Panc1 (cell line): Measurements from ENCODE around the gene TRANK1. TPM values are rescaled to one million over a fixed set of nuclear protein-coding genes. Genes with fewer than 3 reads are reported as not detected.

Experiments used
- ATAC-seq: fragments of 200-7000 bp; cut with Tn5 transposase; 2 replicates; pipeline ENCODE4 v1.9.1; 2020; ENCODE audit warnings: mild to moderate bottlenecking, moderate library complexity
- BruUV-seq: library from RNA; stranded (reverse); fragments of 400-500 nt; replicated peaks from 2 replicates; lab custom pipeline; 2021; lab: Mats Ljungman, UMichigan
- CTCF ChIA-PET: fragments of 300-600 bp; sonication (Branson Sonifier 250); formaldehyde crosslinking; loops from one replicate; lab custom pipeline; 2022; ENCODE audit warnings: antibody characterized with exemption; lab: Charles Lee
- POLR2A ChIA-PET: fragments of 300-600 bp; sonication (Branson Sonifier 250); formaldehyde crosslinking; loops from one replicate; lab custom pipeline; 2022; ENCODE audit warnings: antibody characterized with exemption; lab: Charles Lee
- DNase-seq: peaks from one replicate; pipeline ENCODE4 v3.0.0-alpha.2; 2010; ENCODE audit warnings: low read depth, low spot score
- H3K27ac ChIP-seq: 2 replicates; pipeline ENCODE4 v1.5.1; 2011; ENCODE audit warnings: mild to moderate bottlenecking, low read length, inconsistent platforms
- H3K27me3 ChIP-seq: fragments of 200-500 bp; sonication (Bioruptor generic); 2 replicates; pipeline ENCODE4 v1.6.0; 2014; ENCODE audit warnings: low read length, inconsistent platforms; ENCODE audit not compliant: control insufficient read depth, insufficient read depth
- H3K36me3 ChIP-seq: fragments of 200-500 bp; sonication (Bioruptor generic); 2 replicates; pipeline ENCODE4 v1.5.1; 2014; ENCODE audit warnings: inconsistent platforms, mild to moderate bottlenecking, low read length, moderate library complexity; ENCODE audit not compliant: control insufficient read depth, insufficient read depth
- H3K4me1 ChIP-seq: 2 replicates; pipeline ENCODE4 v1.5.1; 2011; ENCODE audit warnings: inconsistent platforms, mild to moderate bottlenecking, low read length, moderate library complexity; ENCODE audit not compliant: control insufficient read depth, insufficient read depth
- H3K4me3 ChIP-seq, 2 experiments: 2 replicates each; pipeline ENCODE4 v1.5.1; 2011 to 2012; ENCODE audit warnings: low read depth in 2 of 2, low read length in 2 of 2, mild to moderate bottlenecking in 2 of 2, inconsistent platforms in 1 of 2, moderate library complexity in 1 of 2
- H3K9me3 ChIP-seq: fragments of 200-500 bp; sonication (Bioruptor generic); 2 replicates; pipeline ENCODE4 v1.5.1; 2014; ENCODE audit warnings: low read depth, mild to moderate bottlenecking, inconsistent platforms, low read length, moderate library complexity; ENCODE audit not compliant: control insufficient read depth, insufficient read depth
- POLR2AphosphoS5 ChIP-seq: IDR thresholded peaks from 2 replicates; pipeline ENCODE4 v1.6.1; 2012; ENCODE audit warnings: mild to moderate bottlenecking, low read depth, low read length, moderate library complexity
- REST ChIP-seq, 2 experiments: IDR thresholded peaks; 2 replicates each; pipeline ENCODE4 v1.6.1; 2011 to 2012; ENCODE audit warnings: low read depth in 2 of 2, control low read depth in 1 of 2, low read length in 1 of 2, mild to moderate bottlenecking in 1 of 2, moderate library complexity in 1 of 2; ENCODE audit not compliant: insufficient read depth in 1 of 2
- SIN3A ChIP-seq: IDR thresholded peaks from 2 replicates; pipeline ENCODE4 v1.6.1; 2012; ENCODE audit warnings: low read depth, mild to moderate bottlenecking, low read length, moderate library complexity, borderline replicate concordance; ENCODE audit not compliant: insufficient read depth
- TCF7L2 ChIP-seq: IDR thresholded peaks from 2 replicates; pipeline ENCODE4 v1.6.1; 2011; ENCODE audit warnings: mild to moderate bottlenecking, low read depth, low read length, inconsistent platforms
- in situ Hi-C: cut with HindIII; loops from 2 replicates; pipeline ENCODE4 v1.10.0; 2016; ENCODE audit warnings: low sequenced_read_pairs, low pct_unique_long_range_greater_than_20kb
- intact Hi-C: fragments of 100-400 bp; cut with micrococcal nuclease; formaldehyde crosslinking; loops from one replicate; pipeline ENCODE4 v1.10.0; 2022; ENCODE audit not compliant: unreplicated experiment
- total RNA-seq: library from RNA; stranded (reverse); gene quantifications from one replicate; pipeline ENCODE4 v1.2.1, GENCODE V29; 2021; ENCODE audit not compliant: unreplicated experiment
- TF ChIP-seq, protein P1 (sequence below): fragments of 450-650 bp; IDR thresholded peaks from 2 replicates; pipeline ENCODE4 v1.5.1; 2017; ENCODE audit warnings: mild to moderate bottlenecking

The TRANK1 gene
- total RNA-seq, 1 experiment from 2014 or later, result 3.2 TPM

- no peaks in the 10 kb centered on the region for H3K27me3 ChIP-seq
- CTCF ChIA-PET, result no interaction called here
- H3K27ac ChIP-seq, result no peak overlapping the region
- POLR2A ChIA-PET, result no interaction called here
- ATAC-seq (no peak), DNase-seq (no peak)
- in situ Hi-C loops, result no loop called here
- H3K9me3 ChIP-seq, result no peaks in the 10 kb centered on the region
- no TSS peak for BruUV-seq
- intact Hi-C loops, result no loop called here
- H3K4me3 ChIP-seq, result no peak overlapping the region
- H3K4me1 ChIP-seq, result no peaks in the 10 kb centered on the region
- TF ChIP-seq POLR2AphosphoS5, result no peak
- TF ChIP-seq, protein P1, sequence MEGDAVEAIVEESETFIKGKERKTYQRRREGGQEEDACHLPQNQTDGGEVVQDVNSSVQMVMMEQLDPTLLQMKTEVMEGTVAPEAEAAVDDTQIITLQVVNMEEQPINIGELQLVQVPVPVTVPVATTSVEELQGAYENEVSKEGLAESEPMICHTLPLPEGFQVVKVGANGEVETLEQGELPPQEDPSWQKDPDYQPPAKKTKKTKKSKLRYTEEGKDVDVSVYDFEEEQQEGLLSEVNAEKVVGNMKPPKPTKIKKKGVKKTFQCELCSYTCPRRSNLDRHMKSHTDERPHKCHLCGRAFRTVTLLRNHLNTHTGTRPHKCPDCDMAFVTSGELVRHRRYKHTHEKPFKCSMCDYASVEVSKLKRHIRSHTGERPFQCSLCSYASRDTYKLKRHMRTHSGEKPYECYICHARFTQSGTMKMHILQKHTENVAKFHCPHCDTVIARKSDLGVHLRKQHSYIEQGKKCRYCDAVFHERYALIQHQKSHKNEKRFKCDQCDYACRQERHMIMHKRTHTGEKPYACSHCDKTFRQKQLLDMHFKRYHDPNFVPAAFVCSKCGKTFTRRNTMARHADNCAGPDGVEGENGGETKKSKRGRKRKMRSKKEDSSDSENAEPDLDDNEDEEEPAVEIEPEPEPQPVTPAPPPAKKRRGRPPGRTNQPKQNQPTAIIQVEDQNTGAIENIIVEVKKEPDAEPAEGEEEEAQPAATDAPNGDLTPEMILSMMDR, result peak; percentile 7; the same call in 1 of the 2 replicates
- no peaks in the 10 kb centered on the region for H3K36me3 ChIP-seq
These were observed 107.8 kb downstream of the TRANK1 start for GRCh38 chr3:36837089-36837488.

DNA sequence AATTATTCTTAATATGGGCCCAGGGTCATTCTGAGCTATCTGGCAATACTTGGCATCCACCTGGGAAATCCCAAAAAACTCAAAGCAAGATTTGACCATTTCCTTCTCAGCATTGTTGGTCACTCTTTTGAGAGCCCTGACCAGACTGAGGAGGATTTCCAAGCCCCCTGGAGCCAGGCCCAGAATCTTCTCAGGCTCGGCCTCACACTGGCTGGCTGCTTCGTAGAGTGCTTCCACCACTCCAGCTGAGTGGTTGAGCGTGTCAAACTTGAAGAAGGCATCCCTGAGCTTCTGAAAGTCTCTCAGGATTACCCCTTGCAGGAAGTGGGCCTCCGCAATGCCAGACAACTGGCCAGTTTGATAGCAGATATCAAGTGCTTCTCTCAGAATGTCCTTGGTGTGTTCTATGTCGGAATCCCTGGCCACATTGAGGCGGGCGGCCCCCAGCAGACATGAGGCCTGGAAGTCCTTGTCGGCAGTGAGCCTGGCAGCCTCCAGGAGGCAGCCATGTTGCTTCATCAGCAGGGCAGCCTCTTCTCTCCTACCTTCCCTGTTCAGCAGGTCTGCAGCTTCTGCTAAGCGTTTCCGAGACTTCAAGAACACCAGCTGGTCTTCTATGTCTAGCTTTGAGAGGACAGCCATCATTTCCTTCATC is 111.6 kb downstream of the TRANK1 start:
- intact Hi-C loops (no loop called here), in situ Hi-C loops (no loop called here)
- Histone ChIP-seq H3K4me1 (no peaks in the 10 kb centered on the region), H3K27me3 (no peaks in the 10 kb centered on the region), H3K9me3 (no peaks in the 10 kb centered on the region), H3K4me3 (no peak overlapping the region), H3K27ac (no peak overlapping the region), H3K36me3 (no peaks in the 10 kb centered on the region)
- DNase-seq, result no peak
- POLR2A ChIA-PET, result no interaction called here
- no peak for ATAC-seq
- TF ChIP-seq SIN3A (no peak), POLR2AphosphoS5 (no peak)
- TF ChIP-seq, protein P1, result no peak
- no TSS peak for BruUV-seq
- CTCF ChIA-PET, result no interaction called here

GRCh38 chr3:36832406-36832805 is 112.4 kb downstream of the TRANK1 start:
- ChIA-PET CTCF (no interaction called here), POLR2A (no interaction called here)
- intact Hi-C loops, result no loop called here
- Histone ChIP-seq H3K27me3 (no peaks in the 10 kb centered on the region), H3K4me3 (no peak overlapping the region), H3K4me1 (no peaks in the 10 kb centered on the region), H3K9me3 (no peaks in the 10 kb centered on the region), H3K27ac (no peak overlapping the region), H3K36me3 (no peaks in the 10 kb centered on the region)
- no TSS peak for BruUV-seq
- ATAC-seq (no peak), DNase-seq (no peak)
- in situ Hi-C loops, result no loop called here
- TF ChIP-seq TCF7L2 (no peak), POLR2AphosphoS5 (no peak), REST (IDR thresholded peaks at IDR 0.05; ENCODE audit: insufficient read depth in 1 of 2, low read depth in 2 of 2, low read length in 1 of 2) (no peak), SIN3A (no peak)
- TF ChIP-seq, protein P1, result no peak
